Measurements from ENCODE around the gene RPL39L. TPM values are rescaled to one million over a fixed set of nuclear protein-coding genes. Genes with fewer than 3 reads are reported as not detected.
A peak's percentile ranks its signal among the peaks of the same experiment; 100 is the strongest.

The RPL39L gene
- total and polyA plus RNA-seq, 7 donors: 8.4 to 27.7 (median 20.6) TPM

GRCh38 chr3:187107989-187108388, 31.3 kb downstream of the RPL39L start:
- no peak for DNase-seq
- Histone ChIP-seq H3K4me3 (no peak overlapping the region), H3K36me3 (no peaks in the 10 kb centered on the region), H3K27me3 (no peaks in the 10 kb centered on the region), H3K4me1 (peaks cover 0 to 3% (median 0%) of the 10 kb centered on the region in 4 donors), H3K27ac (peak overlapping the region in 1 of 4 donors; percentile 10), H3K9me3 (no peaks in the 10 kb centered on the region)
- WGBS, 2 donors: 89 to 91% methylated on average over 3 of the region's 3 CpGs
- TF ChIP-seq EP300 (IDR thresholded peaks at IDR 0.05) (no peak), POLR2AphosphoS5 (IDR thresholded peaks at IDR 0.05) (no peak), POLR2A (IDR thresholded peaks at IDR 0.05) (no peak), CTCF (IDR thresholded peaks at IDR 0.05) (no peak)
- intact Hi-C loops (cut with DNase I): no loop called here

- no peak overlapping the region for H3K27ac ChIP-seq
- TF ChIP-seq CTCF (IDR thresholded peaks at IDR 0.05): no peak
- WGBS, 2 donors: 92% methylated on average over 3 of the region's 3 CpGs
- no peak overlapping the region for H3K4me3 ChIP-seq
- H3K27me3 ChIP-seq: no peaks in the 10 kb centered on the region
- H3K36me3 ChIP-seq: no peaks in the 10 kb centered on the region
- H3K9me3 ChIP-seq: no peaks in the 10 kb centered on the region
- H3K4me1 ChIP-seq: peaks cover 0 to 23% (median 17%) of the 10 kb centered on the region in 4 donors
- DNase-seq: no peak
- intact Hi-C loops (cut with DNase I): no loop called here
Measured at GRCh38 chr3:187105700-187106099, 33.6 kb downstream of the RPL39L start.

- Histone ChIP-seq H3K4me3 (peak overlapping the region in 1 of 4 donors; percentile 4), H3K4me1 (peaks cover 0 to 24% (median 19%) of the 10 kb centered on the region in 4 donors), H3K9me3 (no peaks in the 10 kb centered on the region), H3K27ac (peak overlapping the region in 2 of 4 donors; percentile 16 to 26), H3K27me3 (no peaks in the 10 kb centered on the region), H3K36me3 (no peaks in the 10 kb centered on the region)
- TF ChIP-seq EP300 (IDR thresholded peaks at IDR 0.05) (no peak), POLR2A (IDR thresholded peaks at IDR 0.05) (no peak), POLR2AphosphoS5 (IDR thresholded peaks at IDR 0.05) (no peak), CTCF (IDR thresholded peaks at IDR 0.05) (no peak)
- 88 to 90% methylated on average over 7 of the region's 7 CpGs for WGBS, 2 donors
- intact Hi-C loops (cut with DNase I): no loop called here
- DNase-seq: no peak
Measured at GRCh38 chr3:187104933-187105332, 34.4 kb downstream of the RPL39L start.

- TF ChIP-seq POLR2AphosphoS5 (IDR thresholded peaks at IDR 0.05) (no peak), EP300 (IDR thresholded peaks at IDR 0.05) (no peak), CTCF (IDR thresholded peaks at IDR 0.05) (no peak)
- WGBS, 2 donors: 93 to 97% methylated on average over 7 of the region's 7 CpGs
- Histone ChIP-seq H3K27me3 (no peaks in the 10 kb centered on the region), H3K4me1 (peaks cover 0 to 24% (median 19%) of the 10 kb centered on the region in 4 donors), H3K9me3 (no peaks in the 10 kb centered on the region), H3K27ac (peak overlapping the region in 1 of 4 donors; percentile 26), H3K36me3 (no peaks in the 10 kb centered on the region), H3K4me3 (no peak overlapping the region)
- intact Hi-C loops (cut with DNase I): no loop called here
- no peak for DNase-seq
Measured at GRCh38 chr3:187104342-187104741, 35.0 kb downstream of the RPL39L start.

- Histone ChIP-seq H3K9me3 (no peaks in the 10 kb centered on the region), H3K4me3 (no peak overlapping the region), H3K27me3 (no peaks in the 10 kb centered on the region), H3K27ac (no peak overlapping the region), H3K36me3 (no peaks in the 10 kb centered on the region), H3K4me1 (peaks cover 0 to 24% (median 19%) of the 10 kb centered on the region in 4 donors)
- intact Hi-C loops (cut with DNase I): no loop called here
- 93 to 97% methylated on average over 5 of the region's 5 CpGs for WGBS, 2 donors
- DNase-seq: no peak
- TF ChIP-seq POLR2AphosphoS5 (IDR thresholded peaks at IDR 0.05) (no peak), EP300 (IDR thresholded peaks at IDR 0.05) (no peak), CTCF (IDR thresholded peaks at IDR 0.05) (no peak), POLR2A (IDR thresholded peaks at IDR 0.05) (no peak)
Measured at GRCh38 chr3:187103251-187103650, 36.0 kb downstream of the RPL39L start.
